IMR-90 (cell line): ENCODE measurements around the gene GAS2L3. TPM values are rescaled to one million over a fixed set of nuclear protein-coding genes. Genes with fewer than 3 reads are reported as not detected.

Source experiments
- ATAC-seq: fragments of 200-7000 bp; cut with Tn5 transposase; 2 replicates; pipeline ENCODE4 v1.9.1; 2020; ENCODE audit warnings: low read depth, mild to moderate bottlenecking, moderate library complexity
- BruUV-seq: library from RNA; stranded (reverse); fragments of 400-500 nt; replicated peaks from 2 replicates; lab custom pipeline; 2021; lab: Mats Ljungman, UMichigan
- CTCF ChIA-PET: fragments of 300-600 bp; formaldehyde crosslinking; extraction: SDS; loops from one replicate; lab custom pipeline; 2021; ENCODE audit warnings: antibody characterized with exemption; lab: Yijun Ruan, JAX
- POLR2A ChIA-PET: fragments of 300-600 bp; sonication (Branson Sonifier 250); formaldehyde crosslinking; loops from one replicate; lab custom pipeline; 2022; ENCODE audit warnings: antibody characterized with exemption; ENCODE audit not compliant: unreplicated experiment; lab: Charles Lee
- DNase-seq: peaks from one replicate; pipeline ENCODE4 v3.0.0; 2013
- H2AFZ ChIP-seq: replicated peaks from 2 replicates; pipeline ENCODE3; 2013; ENCODE audit warnings: low read length, mild to moderate bottlenecking; ENCODE audit not compliant: poor library complexity
- H2AK5ac ChIP-seq: 2 replicates; pipeline ENCODE4 v1.6.1; 2013; ENCODE audit warnings: low read depth, low read length, inconsistent platforms
- H2AK9ac ChIP-seq: replicated peaks from 2 replicates; pipeline ENCODE3; 2013; ENCODE audit warnings: mild to moderate bottlenecking, low read depth, low read length, moderate library complexity; ENCODE audit not compliant: poor library complexity
- H2BK120ac ChIP-seq: 2 replicates; pipeline ENCODE4 v1.6.1; 2013; ENCODE audit warnings: low read depth, low read length, inconsistent platforms
- H2BK15ac ChIP-seq: 3 replicates; pipeline ENCODE4 v1.6.1; 2013; ENCODE audit warnings: low read depth, low read length, inconsistent platforms
- H2BK20ac ChIP-seq: 2 replicates; pipeline ENCODE4 v1.6.1; 2013; ENCODE audit warnings: low read depth, mild to moderate bottlenecking, inconsistent platforms, low read length, moderate library complexity
- H2BK5ac ChIP-seq: 2 replicates; pipeline ENCODE4 v1.6.1; 2013; ENCODE audit warnings: mild to moderate bottlenecking, low read depth, low read length, inconsistent platforms; ENCODE audit not compliant: poor library complexity, severe bottlenecking
- H3K14ac ChIP-seq: replicated peaks from 2 replicates; pipeline ENCODE4 v1.6.1; 2013; ENCODE audit warnings: low read depth, low read length, inconsistent platforms
- H3K18ac ChIP-seq: 2 replicates; pipeline ENCODE4 v1.6.1; 2013; ENCODE audit warnings: low read depth, low read length, control low read depth
- H3K23ac ChIP-seq: 2 replicates; pipeline ENCODE4 v1.6.1; 2013; ENCODE audit warnings: low read depth, low read length, inconsistent platforms
- H3K27ac ChIP-seq: 2 replicates; pipeline ENCODE4 v1.5.1; 2013; ENCODE audit warnings: mild to moderate bottlenecking, control low read depth, low read length; ENCODE audit not compliant: insufficient read depth
- H3K27me3 ChIP-seq: 2 replicates; pipeline ENCODE4 v1.6.1; 2013; ENCODE audit warnings: low read length; ENCODE audit not compliant: control insufficient read depth, insufficient read depth
- H3K36me3 ChIP-seq: 2 replicates; pipeline ENCODE4 v1.6.1; 2013; ENCODE audit warnings: low read length, mixed read lengths; ENCODE audit not compliant: control insufficient read depth, insufficient read depth
- H3K4ac ChIP-seq: 2 replicates; pipeline ENCODE4 v1.6.1; 2013; ENCODE audit warnings: low read depth, low read length, inconsistent platforms
- H3K4me1 ChIP-seq: 2 replicates; pipeline ENCODE4 v1.6.1; 2013; ENCODE audit warnings: low read length, mixed read lengths; ENCODE audit not compliant: control insufficient read depth, insufficient read depth
- H3K4me2 ChIP-seq: 2 replicates; pipeline ENCODE4 v1.6.1; 2013; ENCODE audit warnings: low read depth, mild to moderate bottlenecking, control low read depth, low read length, moderate library complexity
- H3K4me3 ChIP-seq: 2 replicates; pipeline ENCODE4 v1.5.1; 2013; ENCODE audit warnings: low read depth, mild to moderate bottlenecking, control low read depth, low read length, moderate library complexity; ENCODE audit not compliant: insufficient read depth
- H3K56ac ChIP-seq: 2 replicates; pipeline ENCODE4 v1.6.1; 2013; ENCODE audit warnings: low read length, inconsistent platforms; ENCODE audit not compliant: insufficient read depth; ENCODE audit errors: extremely low read depth
- H3K79me1 ChIP-seq, 2 experiments: 2 replicates each; pipeline ENCODE4 v1.6.1; 2013; ENCODE audit warnings: low read length in 2 of 2, inconsistent platforms in 1 of 2, low read depth in 1 of 2
- H3K9ac ChIP-seq: 2 replicates; pipeline ENCODE4 v1.6.1; 2013; ENCODE audit warnings: low read depth, low read length, control low read depth
- H3K9me1 ChIP-seq: 2 replicates; pipeline ENCODE4 v1.6.1; 2013; ENCODE audit warnings: low read length, inconsistent platforms; ENCODE audit not compliant: insufficient read depth
- H3K9me3 ChIP-seq: 2 replicates; pipeline ENCODE4 v1.6.1; 2013; ENCODE audit warnings: low read length; ENCODE audit not compliant: control insufficient read depth, insufficient read depth
- H4K20me1 ChIP-seq: 2 replicates; pipeline ENCODE4 v1.6.1; 2013; ENCODE audit warnings: low read length, inconsistent platforms; ENCODE audit not compliant: insufficient read depth
- H4K5ac ChIP-seq: 2 replicates; pipeline ENCODE4 v1.6.1; 2013; ENCODE audit warnings: mild to moderate bottlenecking, low read depth, low read length, control low read depth
- H4K8ac ChIP-seq, 2 experiments: 2 replicates each; pipeline ENCODE4 v1.6.1; 2013; ENCODE audit warnings: low read depth in 2 of 2, low read length in 2 of 2, control low read depth in 1 of 2, inconsistent platforms in 1 of 2
- H4K91ac ChIP-seq: 2 replicates; pipeline ENCODE4 v1.6.1; 2013; ENCODE audit warnings: low read depth, low read length, inconsistent platforms; ENCODE audit not compliant: insufficient read depth
- BHLHE40 ChIP-seq: fragments of 150-350 bp; IDR thresholded peaks from 2 replicates; pipeline ENCODE4 v1.6.1; 2016; ENCODE audit warnings: mild to moderate bottlenecking, low read depth, low read length
- CEBPB ChIP-seq: IDR thresholded peaks from 2 replicates; pipeline ENCODE4 v1.6.1; 2012; ENCODE audit warnings: low read depth, low read length, improper control_type of control experiment
- CHD1 ChIP-seq: IDR thresholded peaks from 2 replicates; pipeline ENCODE4 v1.6.1; 2012; ENCODE audit warnings: low read depth, low read length, improper control_type of control experiment
- CTCF ChIP-seq: conservative IDR thresholded peaks from 2 replicates; pipeline ENCODE4 v1.5.1; 2012; ENCODE audit warnings: mild to moderate bottlenecking, low read depth, low read length, improper control_type of control experiment
- ELK1 ChIP-seq: fragments of 150-350 bp; IDR thresholded peaks from 2 replicates; pipeline ENCODE4 v1.6.1; 2016; ENCODE audit warnings: low read depth, mild to moderate bottlenecking, low read length, moderate library complexity, borderline replicate concordance
- FOS ChIP-seq: fragments of 150-350 bp; IDR thresholded peaks from 2 replicates; pipeline ENCODE4 v1.6.1; 2016; ENCODE audit warnings: low read depth, low read length
- MAFK ChIP-seq: IDR thresholded peaks from 2 replicates; pipeline ENCODE4 v1.6.1; 2012; ENCODE audit warnings: low read depth, low read length, improper control_type of control experiment
- MAZ ChIP-seq: IDR thresholded peaks from 2 replicates; pipeline ENCODE4 v1.6.1; 2012; ENCODE audit warnings: low read depth, mild to moderate bottlenecking, low read length, improper control_type of control experiment, moderate library complexity, borderline replicate concordance
- MXI1 ChIP-seq: IDR thresholded peaks from 2 replicates; pipeline ENCODE4 v1.6.1; 2012; ENCODE audit warnings: low read depth, mild to moderate bottlenecking, low read length, moderate library complexity, borderline replicate concordance
- NFE2L2 ChIP-seq: fragments of 150-350 bp; IDR thresholded peaks from 2 replicates; pipeline ENCODE4 v1.6.1; 2016; ENCODE audit warnings: low read depth, mild to moderate bottlenecking, low read length
- POLR2A ChIP-seq: IDR thresholded peaks from 2 replicates; pipeline ENCODE4 v1.6.1; 2012; ENCODE audit warnings: mild to moderate bottlenecking, low read depth, low read length
- RAD21 ChIP-seq: IDR thresholded peaks from 2 replicates; pipeline ENCODE4 v1.6.1; 2012; ENCODE audit warnings: low read length, improper control_type of control experiment
- RCOR1 ChIP-seq: IDR thresholded peaks from 2 replicates; pipeline ENCODE4 v1.6.1; 2012; ENCODE audit warnings: mild to moderate bottlenecking, low read length, improper control_type of control experiment; ENCODE audit not compliant: insufficient replicate concordance
- RFX5 ChIP-seq: IDR thresholded peaks from 2 replicates; pipeline ENCODE4 v1.8.0; 2012; ENCODE audit warnings: low read depth, mild to moderate bottlenecking, low read length, moderate library complexity
- SMC3 ChIP-seq: fragments of 150-350 bp; IDR thresholded peaks from 2 replicates; pipeline ENCODE4 v1.6.1; 2016; ENCODE audit warnings: low read depth, mild to moderate bottlenecking, antibody characterized with exemption, low read length, moderate library complexity
- USF2 ChIP-seq: fragments of 150-350 bp; IDR thresholded peaks from 2 replicates; pipeline ENCODE4 v1.6.1; 2017; ENCODE audit warnings: mild to moderate bottlenecking, antibody characterized with exemption, low read length, low read depth
- WGBS, 2 experiments: methylation state at CpG; one replicate each; pipeline versions ENCODE4 v1.1.5 to v1.1.7; 2013; ENCODE audit warnings: missing lambda C conversion rate in 2 of 2; ENCODE audit not compliant: insufficient read length in 1 of 2; ENCODE audit errors: extremely low coverage in 2 of 2; 5-methylcytosine and 5-hydroxymethylcytosine counted together
- dilution Hi-C: fragments of 300-500 bp; cut with HindIII; formaldehyde crosslinking; loops from one replicate; pipeline ENCODE4 v1.14.3; 2018; ENCODE audit warnings: low sequenced_read_pairs; ENCODE audit not compliant: unreplicated experiment
- in situ Hi-C: fragments of 300-500 bp; cut with MboI; formaldehyde crosslinking; loops from 3 replicates; pipeline ENCODE4 v1.14.3; 2019; ENCODE audit warnings: low sequenced_read_pairs, inconsistent platforms, mixed read lengths
- intact Hi-C: fragments of 100-400 bp; cut with micrococcal nuclease; formaldehyde crosslinking; loops from 2 replicates; pipeline ENCODE4 v1.10.0; 2022
- polyA plus RNA-seq, 3 experiments: library from polyadenylated mRNA; depleted of rRNA; stranded (reverse); fragments of >200 nt; gene quantifications; 2 replicates each; pipeline ENCODE4 v1.2.3, GENCODE V29; 2012; ENCODE audit warnings: low replicate concordance in 1 of 3
- total RNA-seq: library from RNA; depleted of rRNA; stranded (reverse); fragments of >200 nt; gene quantifications from 2 replicates; pipeline ENCODE4 v1.2.3, GENCODE V29; 2012

The GAS2L3 gene
- total and polyA plus RNA-seq, 2 of the 4 experiments (the other 2 are of a cell fraction): 5.2 to 15.6 TPM

- no peak overlapping the region for H2BK120ac ChIP-seq
- ATAC-seq (no peak), DNase-seq (no peak)
- H3K18ac ChIP-seq: no peak overlapping the region
- no peak overlapping the region for H3K27ac ChIP-seq
- no peak overlapping the region for H3K4me3 ChIP-seq
- dilution Hi-C loops: no loop called here
- H2BK5ac ChIP-seq: no peak overlapping the region
- ChIA-PET CTCF (interaction anchor here (0.6 kb wide), 1 partner anchor 303 kb away, joined by 4 read pairs; no protein-coding TSS in a partner anchor), POLR2A (no interaction called here)
- no peak overlapping the region for H2AFZ ChIP-seq
- no peaks in the 10 kb centered on the region for H3K36me3 ChIP-seq
- 64% methylated on average over 5 of the region's 6 CpGs; no CpG with 5 or more reads in 1 of the 2 experiments for WGBS, 2 experiments
- H3K4ac ChIP-seq: no peak overlapping the region
- no peak overlapping the region for H3K4me2 ChIP-seq
- no peak overlapping the region for H4K91ac ChIP-seq
- H2BK20ac ChIP-seq: no peak overlapping the region
- no peaks in the 10 kb centered on the region for H3K4me1 ChIP-seq
- H2AK9ac ChIP-seq: no peak overlapping the region
- TF ChIP-seq SMC3 (no peak), BHLHE40 (no peak), USF2 (no peak), POLR2A (no peak), CEBPB (no peak), FOS (no peak), RAD21 (no peak), MAFK (no peak), MXI1 (no peak), RCOR1 (no peak), ELK1 (no peak), MAZ (no peak), CTCF (no peak), CHD1 (no peak), NFE2L2 (no peak), RFX5 (no peak)
- no peaks in the 10 kb centered on the region for H3K9me3 ChIP-seq
- peaks cover 4% of the 10 kb centered on the region; the same call in 1 of the 2 replicates for H3K27me3 ChIP-seq
- intact Hi-C loops: no loop called here
- no peaks in the 10 kb centered on the region for H4K20me1 ChIP-seq
- H2AK5ac ChIP-seq: no peak overlapping the region
- in situ Hi-C loops: loop anchor here (25.0 kb wide), 1 partner anchor 172 kb away; the partner anchor contains the start of gene SLC17A8
- H3K14ac ChIP-seq: no peak overlapping the region
- no peak overlapping the region for H3K23ac ChIP-seq
- no peaks in the 10 kb centered on the region; the same call in 1 of the 2 replicates for H3K9me1 ChIP-seq
- H4K8ac ChIP-seq: no peak overlapping the region
- no peak overlapping the region for H3K56ac ChIP-seq
- no TSS peak for BruUV-seq
- no peaks in the 10 kb centered on the region for H3K79me1 ChIP-seq
- no peak overlapping the region for H3K9ac ChIP-seq
- no peak overlapping the region for H2BK15ac ChIP-seq
- no peak overlapping the region for H4K5ac ChIP-seq
Observed at GRCh38 chr12:100534625-100535227, 38.8 kb upstream of the GAS2L3 start.
